LNCAP (cell line): ENCODE measurements around the gene POU2F1.

Experiments used
- CTCF ChIP-seq: fragments of 450-650 bp; IDR thresholded peaks from 2 replicates; pipeline ENCODE4 v1.5.1; 2017; ENCODE audit warnings: mild to moderate bottlenecking

Gene POU2F1

GRCh38 chr1:167443757-167444156 is 223.1 kb downstream of the POU2F1 start:
- TF ChIP-seq CTCF: no peak

- TF ChIP-seq CTCF: no peak
Measured at GRCh38 chr1:167446966-167447365, 226.3 kb downstream of the POU2F1 start.

- no peak for TF ChIP-seq CTCF
Measured at GRCh38 chr1:167447521-167448136, 226.9 kb downstream of the POU2F1 start.

- TF ChIP-seq CTCF: no peak
Measured at GRCh38 chr1:167450843-167451242, 230.2 kb downstream of the POU2F1 start.

GRCh38 chr1:167452483-167452882 is 231.8 kb downstream of the POU2F1 start:
- TF ChIP-seq CTCF: no peak

GRCh38 chr1:167453123-167453522 is 232.4 kb downstream of the POU2F1 start:
- no peak for TF ChIP-seq CTCF

GRCh38 chr1:167454304-167454893 is 233.7 kb downstream of the POU2F1 start:
- no peak for TF ChIP-seq CTCF
